GM13977 (cell line): ENCODE results near the gene EXD2.
"Not testable (repeated sequence)": the region's sequence is repeated elsewhere in the genome, so short reads cannot be mapped to it uniquely, and the experiment has no call there.

Experiments used
- DNase-seq: peaks from one replicate; pipeline ENCODE4 v3.0.0; 2012; ENCODE audit warnings: low spot score
- CTCF ChIP-seq: IDR thresholded peaks from 2 replicates; pipeline ENCODE4 v1.5.1; 2012; ENCODE audit warnings: mild to moderate bottlenecking, control low read depth; ENCODE audit not compliant: insufficient read depth; ENCODE audit errors: extremely low read depth, missing control alignments
- in situ Hi-C: fragments of 300-500 bp; cut with MboI; formaldehyde crosslinking; loops from one replicate; pipeline ENCODE4 v1.12.0; 2022; ENCODE audit warnings: low sequenced_read_pairs, low pct_unique_long_range_greater_than_20kb, mixed read lengths, inconsistent platforms; ENCODE audit not compliant: unreplicated experiment

The EXD2 gene

GRCh38 chr14:69170839-69171238 is 20.5 kb upstream of the EXD2 start:
- TF ChIP-seq CTCF = no peak
- DNase-seq = no peak
- in situ Hi-C loops = no loop called here

- DNase-seq = no peak
- in situ Hi-C loops = no loop called here
- no peak for TF ChIP-seq CTCF
Measured at GRCh38 chr14:69171569-69171968, 19.7 kb upstream of the EXD2 start.

- TF ChIP-seq CTCF = no peak
- in situ Hi-C loops = no loop called here
- no peak for DNase-seq
Measured at GRCh38 chr14:69175130-69175529, 16.2 kb upstream of the EXD2 start.

- in situ Hi-C loops = no loop called here
- TF ChIP-seq CTCF = no peak
- no peak for DNase-seq
Measured at GRCh38 chr14:69181491-69181890, 9.8 kb upstream of the EXD2 start.

- DNase-seq, in situ Hi-C loops: not testable (repeated sequence)
Measured at GRCh38 chr14:69182580-69182979, 8.7 kb upstream of the EXD2 start.

GRCh38 chr14:69183735-69184134 is 7.6 kb upstream of the EXD2 start:
- no peak for DNase-seq
- TF ChIP-seq CTCF = no peak
- in situ Hi-C loops = no loop called here

- in situ Hi-C loops = no loop called here
- TF ChIP-seq CTCF = no peak
- DNase-seq = no peak
Measured at GRCh38 chr14:69190191-69190590, 1.1 kb upstream of the EXD2 start.
